GM21381 (cell line): Measurements from ENCODE around the gene EWSR1.

Experiments
- ATAC-seq: cut with Tn5 transposase; IDR thresholded peaks from one replicate; pipeline ENCODE4 v1.9.1; 2021; ENCODE audit warnings: mild to moderate bottlenecking, moderate library complexity; ENCODE audit not compliant: unreplicated experiment

The EWSR1 gene

GRCh38 chr22:29315286-29316140, 47.4 kb downstream of the EWSR1 start, which contains the start of gene RASL10A:
Gene RASL10A, minus strand, starts transcription at chr22:29315697. Its CDS starts 451 bp downstream, at chr22:29315246.
- no peak for ATAC-seq

GRCh38 chr22:29316141-29316828, 48.2 kb downstream of the EWSR1 start:
- no peak for ATAC-seq

- ATAC-seq: no peak
These were observed 49.9 kb downstream of the EWSR1 start for GRCh38 chr22:29317827-29318454.

GRCh38 chr22:29319072-29319471, 51.0 kb downstream of the EWSR1 start:
- ATAC-seq: no peak

GRCh38 chr22:29320546-29320945, 52.5 kb downstream of the EWSR1 start:
- no peak for ATAC-seq

- no peak for ATAC-seq
These were observed 55.6 kb downstream of the EWSR1 start for GRCh38 chr22:29323641-29324040.

GRCh38 chr22:29325356-29325755, 57.3 kb downstream of the EWSR1 start:
- ATAC-seq: no peak

- no peak for ATAC-seq
These were observed 57.8 kb downstream of the EWSR1 start for GRCh38 chr22:29325785-29326315.

GRCh38 chr22:29326481-29326880, 58.4 kb downstream of the EWSR1 start:
- ATAC-seq: no peak

GRCh38 chr22:29327089-29327764, 59.2 kb downstream of the EWSR1 start:
- no peak for ATAC-seq

GRCh38 chr22:29328055-29328454, 60.0 kb downstream of the EWSR1 start:
- ATAC-seq: no peak

GRCh38 chr22:29328566-29329500, 60.8 kb downstream of the EWSR1 start:
- ATAC-seq: no peak

GRCh38 chr22:29329581-29329980, 61.5 kb downstream of the EWSR1 start:
- ATAC-seq: no peak

- no peak for ATAC-seq
These were observed 62.2 kb downstream of the EWSR1 start for GRCh38 chr22:29330291-29330690.

- ATAC-seq: no peak
These were observed 62.7 kb downstream of the EWSR1 start for GRCh38 chr22:29330753-29331152.

GRCh38 chr22:29331213-29331612, 63.1 kb downstream of the EWSR1 start:
- no peak for ATAC-seq

- no peak for ATAC-seq
These were observed 63.7 kb downstream of the EWSR1 start for GRCh38 chr22:29331658-29332300.

- no peak for ATAC-seq
These were observed 64.9 kb downstream of the EWSR1 start for GRCh38 chr22:29332886-29333496.

- ATAC-seq: no peak
These were observed 66.1 kb downstream of the EWSR1 start for GRCh38 chr22:29334148-29334547.
